Measurements from ENCODE around the gene ST6GALNAC6.
"Not testable (repeated sequence)": the region's sequence is repeated elsewhere in the genome, so short reads cannot be mapped to it uniquely, and the experiment has no call there.

The ST6GALNAC6 gene

GRCh38 chr9:127871531-127871930 lies 27.9 kb downstream of the ST6GALNAC6 start:
- no peak for DNase-seq

- no peak for DNase-seq
Measured at GRCh38 chr9:127870887-127871286, 28.5 kb downstream of the ST6GALNAC6 start.

- not testable (repeated sequence) for DNase-seq
Measured at GRCh38 chr9:127870153-127870491, 29.3 kb downstream of the ST6GALNAC6 start.

GRCh38 chr9:127869310-127870152 lies 29.9 kb downstream of the ST6GALNAC6 start:
- peak; percentile 68 for DNase-seq

GRCh38 chr9:127868278-127868902 lies 31.0 kb downstream of the ST6GALNAC6 start:
- DNase-seq: no peak

- DNase-seq: no peak
Measured at GRCh38 chr9:127867356-127868277, 31.8 kb downstream of the ST6GALNAC6 start.

- no peak for DNase-seq
Measured at GRCh38 chr9:127866535-127866934, 32.9 kb downstream of the ST6GALNAC6 start.

GRCh38 chr9:127865645-127866464 lies 33.5 kb downstream of the ST6GALNAC6 start:
- DNase-seq: peak; percentile 22

GRCh38 chr9:127863191-127863621 lies 36.2 kb downstream of the ST6GALNAC6 start:
- no peak for DNase-seq

GRCh38 chr9:127862075-127863011 lies 37.1 kb downstream of the ST6GALNAC6 start:
- DNase-seq: no peak

GRCh38 chr9:127860779-127861178 lies 38.6 kb downstream of the ST6GALNAC6 start:
- DNase-seq: no peak

- DNase-seq: no peak
Measured at GRCh38 chr9:127860260-127860659, 39.1 kb downstream of the ST6GALNAC6 start.

- DNase-seq: peak; percentile 98
Measured at GRCh38 chr9:127858041-127858512, 41.3 kb downstream of the ST6GALNAC6 start.

GRCh38 chr9:127857278-127857677 lies 42.1 kb downstream of the ST6GALNAC6 start:
- no peak for DNase-seq

GRCh38 chr9:127856729-127857116 lies 42.7 kb downstream of the ST6GALNAC6 start:
- DNase-seq: no peak

- no peak for DNase-seq
Measured at GRCh38 chr9:127856094-127856728, 43.2 kb downstream of the ST6GALNAC6 start.

- no peak for DNase-seq
Measured at GRCh38 chr9:127855522-127855921, 43.9 kb downstream of the ST6GALNAC6 start.

GRCh38 chr9:127854960-127855359 lies 44.4 kb downstream of the ST6GALNAC6 start:
- no peak for DNase-seq

- DNase-seq: no peak
Measured at GRCh38 chr9:127854184-127854806, 45.1 kb downstream of the ST6GALNAC6 start, which contains the start of gene ENG. ENG (minus strand) TSS chr9:127854658; CDS start chr9:127854355, 303 bp downstream.
